Measurements from ENCODE around the gene SNX2.
"Not testable (repeated sequence)": the region's sequence is repeated elsewhere in the genome, so short reads cannot be mapped to it uniquely, and the experiment has no call there.

SNX2 gene

DNA sequence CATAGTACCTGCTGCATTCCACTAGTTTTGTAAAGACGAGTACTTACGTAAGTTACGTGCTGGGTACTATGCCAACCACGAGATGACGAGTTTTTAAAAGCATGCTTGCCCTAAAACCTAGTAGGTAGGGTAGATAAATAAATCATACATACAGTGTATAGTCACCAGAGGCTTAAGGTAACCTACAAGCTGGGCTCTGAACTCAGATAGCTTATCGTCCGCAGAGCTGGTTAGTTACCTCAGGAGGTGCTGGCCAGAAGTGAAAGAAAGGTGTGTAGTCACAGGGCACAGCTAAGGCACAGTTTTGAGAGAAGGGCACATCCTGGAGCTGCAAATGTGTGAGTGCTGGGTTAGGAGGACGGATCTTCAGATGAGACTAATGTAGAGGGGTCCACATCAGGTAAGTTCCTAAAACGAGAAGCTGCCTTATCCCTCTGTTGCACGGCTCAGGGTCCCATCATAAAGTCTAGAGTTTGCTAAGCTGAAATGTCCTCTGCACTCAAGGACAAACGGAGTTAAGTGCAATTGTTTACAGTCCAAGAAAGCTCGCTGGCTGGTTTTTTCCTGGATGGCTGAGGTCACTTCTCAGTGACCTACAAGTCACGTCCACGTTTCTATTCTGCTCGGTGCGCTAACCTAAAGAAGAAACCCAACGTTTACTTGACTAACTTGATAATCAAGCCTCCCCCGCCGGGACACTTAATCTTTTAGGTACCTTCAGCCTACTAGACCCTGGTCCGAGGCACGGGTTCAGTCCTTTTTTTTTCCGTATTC is 69.4 kb downstream of the SNX2 start:
- DNase-seq (ENCODE audit: low read depth): no peak

GRCh38 chr5:122844910-122845228 is 70.0 kb downstream of the SNX2 start:
- no peak for DNase-seq (ENCODE audit: low read depth)

GRCh38 chr5:122845229-122846050 is 70.6 kb downstream of the SNX2 start, which contains the start of gene SNX24:
Gene SNX24, plus strand, starts transcription at chr5:122845613. Its CDS starts 21 bp downstream, at chr5:122845634.
- peak; percentile 48 for DNase-seq (ENCODE audit: low read depth)

- peak; percentile 78 for DNase-seq (ENCODE audit: low read depth)
These were observed 71.2 kb downstream of the SNX2 start for GRCh38 chr5:122846051-122846550.

DNA sequence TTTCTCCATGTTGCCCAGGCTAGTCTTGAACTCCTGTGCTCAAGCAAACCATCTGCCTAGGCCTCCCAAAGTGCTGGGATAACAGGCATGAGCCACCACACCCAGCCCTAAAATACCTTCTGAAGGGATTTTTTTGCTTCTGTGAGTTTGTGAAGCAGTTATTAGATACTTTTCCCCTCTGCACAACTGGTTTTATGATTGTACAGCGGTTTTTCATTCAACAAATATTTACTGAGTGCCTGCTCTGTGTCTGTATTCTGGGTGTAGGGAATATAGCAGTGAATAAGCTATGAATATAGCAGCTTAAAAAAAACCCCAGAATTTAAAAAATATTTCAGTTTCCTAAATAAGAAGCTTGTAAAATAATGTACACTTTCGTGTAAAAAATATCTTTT is 72.8 kb downstream of the SNX2 start:
- no peak for DNase-seq (ENCODE audit: low read depth)

DNA sequence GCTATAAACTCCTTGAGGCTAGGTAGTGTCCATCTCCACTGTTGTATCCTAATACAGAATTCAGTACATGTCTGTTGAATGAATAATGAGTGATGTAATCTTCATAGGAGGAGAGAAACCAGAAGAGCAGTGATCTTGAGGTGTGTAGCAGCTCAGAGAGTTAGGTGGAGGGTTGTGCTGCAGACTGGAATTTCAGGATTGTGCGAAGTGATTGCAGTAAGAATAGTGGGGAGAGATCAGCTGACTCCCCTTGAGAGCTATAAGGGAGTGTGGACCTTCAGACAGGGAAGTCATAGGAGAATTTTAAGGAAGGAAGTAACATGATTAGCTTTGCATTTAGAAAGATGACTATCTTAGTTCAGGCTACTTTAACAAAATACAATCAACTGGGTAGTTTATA is 74.9 kb downstream of the SNX2 start:
- DNase-seq (ENCODE audit: low read depth): no peak

- DNase-seq (ENCODE audit: low read depth): not testable (repeated sequence)
These were observed 82.7 kb downstream of the SNX2 start for GRCh38 chr5:122857538-122857937.

DNA sequence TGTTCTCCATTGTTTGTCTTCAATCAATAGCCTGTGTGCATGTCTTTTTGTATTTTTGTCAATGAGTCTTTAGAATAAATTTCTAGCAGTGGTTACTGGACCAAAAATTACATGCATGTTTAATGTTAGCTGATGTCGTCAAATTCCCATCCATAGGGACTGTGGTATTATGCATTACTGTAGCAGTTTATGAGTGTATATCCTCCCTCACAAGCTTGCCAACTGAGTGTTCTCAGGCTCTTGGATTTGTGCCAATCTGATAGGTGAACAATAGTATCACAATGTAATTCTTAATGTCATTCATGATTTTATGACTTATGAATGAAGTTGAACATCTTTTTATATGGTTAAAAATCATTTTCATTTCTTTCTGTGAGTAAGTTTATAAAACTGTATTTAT is 83.6 kb downstream of the SNX2 start:
- DNase-seq (ENCODE audit: low read depth): peak; percentile 39

GRCh38 chr5:122863240-122863639 is 88.4 kb downstream of the SNX2 start:
- DNase-seq (ENCODE audit: low read depth): no peak

DNA sequence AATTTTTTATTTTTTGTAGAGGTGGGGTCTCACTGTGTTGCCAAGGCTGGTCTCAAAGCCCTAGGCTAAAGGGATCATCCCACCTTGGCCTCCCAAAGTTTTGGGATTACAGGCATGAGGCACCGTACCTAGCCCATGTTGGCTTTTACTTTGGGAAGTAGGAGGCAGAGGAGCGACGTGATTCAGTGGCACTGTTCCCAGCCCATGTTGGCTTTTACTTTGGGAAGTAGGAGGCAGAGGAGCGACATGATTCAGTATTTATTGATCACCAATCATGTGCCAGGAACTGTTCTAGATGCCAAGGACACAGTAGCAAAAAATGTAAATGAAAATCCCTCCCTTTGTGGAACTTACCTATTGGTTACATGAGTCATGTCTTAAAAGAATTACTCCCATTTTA is 88.8 kb downstream of the SNX2 start:
- DNase-seq (ENCODE audit: low read depth): no peak

DNA sequence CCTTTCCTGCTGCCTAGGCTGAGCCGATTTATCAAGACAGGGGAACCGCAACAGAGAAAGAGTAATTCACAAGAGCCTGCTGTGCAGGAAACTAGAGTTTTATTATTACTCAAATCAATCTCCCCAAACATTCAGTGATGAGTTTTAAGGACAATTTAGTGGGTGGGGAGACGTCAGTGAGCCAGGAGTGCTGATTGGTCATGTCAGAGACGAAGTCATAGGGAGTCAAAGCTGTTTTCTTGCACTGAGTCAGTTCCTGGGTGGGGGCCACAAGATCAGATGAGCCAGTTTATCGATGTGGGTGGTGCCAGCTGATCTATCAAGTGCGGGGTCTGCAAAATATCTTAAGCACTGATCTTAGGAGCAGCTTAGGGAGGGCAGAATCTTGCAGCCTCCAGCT is 89.5 kb downstream of the SNX2 start:
- no peak for DNase-seq (ENCODE audit: low read depth)

- DNase-seq (ENCODE audit: low read depth): no peak
These were observed 90.0 kb downstream of the SNX2 start for GRCh38 chr5:122864842-122865241.

GRCh38 chr5:122870219-122870856 is 95.5 kb downstream of the SNX2 start:
- DNase-seq (ENCODE audit: low read depth): no peak

DNA sequence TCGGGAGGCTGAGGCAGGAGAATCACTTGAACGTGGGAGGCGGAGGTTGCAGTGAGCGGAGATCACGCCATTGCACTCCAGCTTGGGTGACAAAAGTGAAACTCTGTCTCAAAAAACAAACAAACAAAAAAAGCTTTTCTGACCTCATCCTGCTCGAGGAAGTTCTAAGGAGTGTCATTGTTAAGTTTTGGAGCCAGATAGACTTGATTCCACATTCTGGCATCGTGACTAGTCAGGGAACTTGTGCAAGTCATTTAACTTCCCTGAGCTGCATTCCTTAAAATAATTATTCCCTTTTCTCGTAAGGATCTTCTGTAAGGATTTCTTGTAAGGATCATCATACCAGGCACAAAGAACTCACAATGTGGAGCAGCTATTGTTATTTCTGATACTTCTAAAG is 96.8 kb downstream of the SNX2 start:
- no peak for DNase-seq (ENCODE audit: low read depth)

GRCh38 chr5:122874179-122874875 is 99.4 kb downstream of the SNX2 start:
- no peak for DNase-seq (ENCODE audit: low read depth)

DNA sequence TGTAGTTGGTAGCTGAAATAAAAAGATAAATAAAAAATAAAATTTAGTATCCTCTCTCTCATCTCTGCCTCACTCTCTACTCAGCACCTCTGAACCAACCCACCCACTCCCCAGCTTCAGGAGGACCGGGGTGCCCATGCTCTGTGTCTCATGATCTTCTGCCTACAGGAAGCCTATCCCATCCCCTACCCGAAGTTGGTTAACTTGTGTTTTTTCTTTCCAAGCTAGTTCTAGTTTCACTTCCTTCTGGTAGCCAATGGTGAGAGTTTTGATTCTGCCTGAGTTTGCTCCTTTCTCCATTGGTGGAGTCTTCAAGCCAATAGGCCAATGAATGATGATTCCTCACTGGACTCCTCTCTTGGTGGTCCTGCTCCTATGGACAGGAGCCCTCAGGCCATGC is 102.6 kb downstream of the SNX2 start:
- no peak for DNase-seq (ENCODE audit: low read depth)

DNA sequence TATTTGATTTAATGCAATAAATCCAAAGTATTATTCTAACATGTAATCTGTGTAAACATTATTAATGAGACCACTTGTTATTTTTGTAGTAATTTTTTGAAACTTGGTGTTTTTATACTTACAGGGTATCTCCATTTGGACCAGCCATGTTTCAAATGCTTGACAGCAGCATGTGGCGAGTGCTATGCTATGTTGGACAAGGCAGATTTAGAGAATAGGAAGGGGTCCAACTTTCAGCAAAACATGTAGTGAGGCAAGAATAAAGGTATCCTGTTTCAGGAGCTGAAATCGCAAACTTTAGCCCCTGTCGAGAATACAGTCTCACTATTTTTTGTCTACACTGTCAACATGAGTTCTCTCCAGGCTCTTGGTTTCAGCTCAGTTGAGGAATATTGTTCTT is 104.2 kb downstream of the SNX2 start:
- no peak for DNase-seq (ENCODE audit: low read depth)
